ENCODE results near the gene SGTA. TPM values are rescaled to one million over a fixed set of nuclear protein-coding genes. Genes with fewer than 3 reads are reported as not detected.
A peak's percentile ranks its signal among the peaks of the same experiment; 100 is the strongest.

Gene SGTA
- total and polyA plus RNA-seq, 2 of the 13 experiments (the other 11 are each of a cell fraction or from before 2014, with no cell fraction given), result 43.9 to 47.4 TPM

GRCh38 chr19:2775556-2776430 is 7.3 kb downstream of the SGTA start (continued):
- no peak for TF ChIP-seq ZNF407 (CRISPR knock-in tag; IDR thresholded peaks at IDR 0.05; ENCODE audit: not compliant biosample characterization)
- TF ChIP-seq ZZZ3 (CRISPR knock-in tag; IDR thresholded peaks at IDR 0.05; ENCODE audit: borderline replicate concordance), result no peak
- no peak for TF ChIP-seq DR1 (CRISPR knock-in tag; IDR thresholded peaks at IDR 0.05)
- no peak for TF ChIP-seq BATF2 (CRISPR knock-in tag; IDR thresholded peaks at IDR 0.05)
- TF ChIP-seq THAP9 (CRISPR knock-in tag; IDR thresholded peaks at IDR 0.05; ENCODE audit: borderline replicate concordance), result no peak
- TF ChIP-seq AFF4 (CRISPR knock-in tag; IDR thresholded peaks at IDR 0.05), result no peak
- no peak; the same call in 1 of the 2 replicates for TF ChIP-seq CBX5 (CRISPR knock-in tag; IDR thresholded peaks at IDR 0.05; ENCODE audit: borderline replicate concordance)
- TF ChIP-seq ZBTB2 (CRISPR knock-in tag; IDR thresholded peaks at IDR 0.05; ENCODE audit: low read depth), result no peak
- TF ChIP-seq TARDBP (CRISPR knock-in tag; IDR thresholded peaks at IDR 0.05), result 0 out of 2 replicates have a peak, but pooled peaks have one; percentile 45

Measured in HepG2 (cell line).